Ishikawa (cell line): ENCODE data around the gene FBXO9.

Experiments
- CEBPB ChIP-seq: IDR thresholded peaks from 2 replicates; pipeline ENCODE4 v1.6.1; 2012
- CREB1 ChIP-seq: IDR thresholded peaks from 2 replicates; pipeline ENCODE4 v1.6.1; 2012; ENCODE audit warnings: low read depth
- EGR1 ChIP-seq: IDR thresholded peaks from 2 replicates; pipeline ENCODE4 v1.6.1; 2012
- EP300 ChIP-seq: IDR thresholded peaks from 2 replicates; pipeline ENCODE4 v1.6.1; 2012; ENCODE audit warnings: borderline replicate concordance
- FOXM1 ChIP-seq: IDR thresholded peaks from 2 replicates; pipeline ENCODE4 v1.6.1; 2012; ENCODE audit warnings: low read depth, borderline replicate concordance
- MAX ChIP-seq: IDR thresholded peaks from 2 replicates; pipeline ENCODE4 v1.6.1; 2012
- NFIC ChIP-seq: IDR thresholded peaks from 2 replicates; pipeline ENCODE4 v1.6.1; 2012
- RAD21 ChIP-seq: IDR thresholded peaks from 2 replicates; pipeline ENCODE4 v1.6.1; 2012; ENCODE audit warnings: low read depth
- REST ChIP-seq: IDR thresholded peaks from 2 replicates; pipeline ENCODE4 v1.6.1; 2012; ENCODE audit warnings: low read depth, mild to moderate bottlenecking
- TAF1 ChIP-seq: IDR thresholded peaks from 2 replicates; pipeline ENCODE4 v1.6.1; 2012; ENCODE audit warnings: low read depth, mild to moderate bottlenecking
- TCF12 ChIP-seq: IDR thresholded peaks from 2 replicates; pipeline ENCODE4 v1.6.1; 2012; ENCODE audit warnings: low read depth
- TEAD4 ChIP-seq: IDR thresholded peaks from 2 replicates; pipeline ENCODE4 v1.6.1; 2012
- USF1 ChIP-seq: IDR thresholded peaks from 2 replicates; pipeline ENCODE4 v1.6.1; 2012
- YY1 ChIP-seq: IDR thresholded peaks from 2 replicates; pipeline ENCODE4 v1.6.1; 2012; ENCODE audit warnings: low read depth
- ZBTB7A ChIP-seq: IDR thresholded peaks from 2 replicates; pipeline ENCODE4 v1.6.1; 2012; ENCODE audit warnings: low read depth

The FBXO9 gene

GRCh38 chr6:53023323-53023722 lies 41.9 kb upstream of the FBXO9 start:
- TF ChIP-seq USF1 (no peak), TCF12 (no peak), EGR1 (no peak), MAX (no peak), TEAD4 (no peak), RAD21 (no peak), TAF1 (no peak), FOXM1 (no peak), CREB1 (no peak), EP300 (no peak), NFIC (no peak), REST (no peak), ZBTB7A (no peak), YY1 (no peak), CEBPB (no peak)

GRCh38 chr6:53026526-53026925 lies 38.7 kb upstream of the FBXO9 start:
- TF ChIP-seq ZBTB7A (no peak), CEBPB (no peak), TEAD4 (no peak), CREB1 (no peak), EGR1 (no peak), RAD21 (no peak), REST (no peak), YY1 (no peak), TAF1 (no peak), NFIC (no peak)

- TF ChIP-seq CREB1, result no peak
- no peak for TF ChIP-seq ZBTB7A
- TF ChIP-seq USF1, result no peak
These were observed 38.0 kb upstream of the FBXO9 start for GRCh38 chr6:53027131-53027718.

- TF ChIP-seq EP300 (no peak), RAD21 (no peak), EGR1 (no peak), FOXM1 (no peak), CREB1 (no peak)
These were observed 36.7 kb upstream of the FBXO9 start for GRCh38 chr6:53028467-53028866.

- TF ChIP-seq TAF1, result no peak
- no peak for TF ChIP-seq EGR1
- no peak for TF ChIP-seq EP300
- no peak for TF ChIP-seq ZBTB7A
- TF ChIP-seq MAX, result no peak
- TF ChIP-seq CEBPB, result no peak
- TF ChIP-seq FOXM1, result no peak
- TF ChIP-seq REST, result no peak
- no peak for TF ChIP-seq CREB1
- no peak for TF ChIP-seq USF1
- TF ChIP-seq NFIC, result no peak
- no peak for TF ChIP-seq TEAD4
- no peak for TF ChIP-seq YY1
- TF ChIP-seq TCF12, result no peak
- no peak for TF ChIP-seq RAD21
These were observed 35.9 kb upstream of the FBXO9 start for GRCh38 chr6:53029257-53029656.
